B cell (primary cell): ENCODE data around the gene PTPRO. TPM values are rescaled to one million over a fixed set of nuclear protein-coding genes. Genes with fewer than 3 reads are reported as not detected.

Source experiments
- ATAC-seq: fragments of 200-7000 bp; cut with Tn5 transposase; one replicate; pipeline ENCODE4 v1.10.0; 2021; ENCODE audit warnings: low read depth, mild to moderate bottlenecking, moderate number of reproducible peaks, moderate library complexity
- CTCF ChIA-PET: fragments of 350-600 bp; sonication (Branson Sonifier 250); formaldehyde crosslinking; loops from one replicate; lab custom pipeline; 2021; ENCODE audit warnings: antibody characterized with exemption, inconsistent platforms; lab: Charles Lee
- POLR2A ChIA-PET: fragments of 350-600 bp; sonication (Branson Sonifier 250); formaldehyde crosslinking; loops from one replicate; lab custom pipeline; 2021; ENCODE audit warnings: antibody characterized with exemption; lab: Charles Lee
- DNase-seq: peaks from one replicate; pipeline ENCODE4 v3.0.0; 2013
- H2AFZ ChIP-seq: 2 replicates; pipeline ENCODE4 v1.6.1; 2012; ENCODE audit warnings: mild to moderate bottlenecking, low read depth, low read length; ENCODE audit not compliant: insufficient read depth, poor library complexity, severe bottlenecking
- H3K27ac ChIP-seq, 2 donors: 1 replicate in 1 of 2; 2 replicates in 1 of 2; pipeline ENCODE4 v1.5.1; 2012 to 2013; ENCODE audit warnings: low read length in 2 of 2, mild to moderate bottlenecking in 2 of 2, moderate library complexity in 1 of 2
- H3K27me3 ChIP-seq, 4 experiments: fragments of 200-600 bp in 1 of 4; sonication (generic) in 1 of 4; replicated peaks in 1 of 4; 1 replicate in 2 of 4; 2 replicates in 2 of 4; pipeline versions ENCODE4 v1.6.1 to v1.7.0; 2013 to 2016; ENCODE audit warnings: low read length in 3 of 4, mild to moderate bottlenecking in 2 of 4, mixed read lengths in 1 of 4, moderate library complexity in 1 of 4; ENCODE audit not compliant: insufficient read depth in 4 of 4, control insufficient read depth in 3 of 4; ENCODE audit errors: control extremely low read depth in 1 of 4
- H3K36me3 ChIP-seq, 2 experiments: replicated peaks in 1 of 2; 1 replicate in 1 of 2; 2 replicates in 1 of 2; pipeline versions ENCODE4 v1.6.1 to v1.7.1; 2013; ENCODE audit warnings: low read length in 1 of 2; ENCODE audit not compliant: insufficient read depth in 2 of 2, control insufficient read depth in 1 of 2; ENCODE audit errors: control extremely low read depth in 1 of 2, extremely low read depth in 1 of 2
- H3K4me1 ChIP-seq, 2 donors: fragments of 200-600 bp in 1 of 2; sonication (generic) in 1 of 2; 1 replicate in 1 of 2; 2 replicates in 1 of 2; pipeline versions ENCODE4 v1.5.1 to v1.6.1; 2013 to 2017; ENCODE audit warnings: low read length in 2 of 2; ENCODE audit not compliant: control insufficient read depth in 2 of 2, insufficient read depth in 2 of 2
- H3K4me2 ChIP-seq: replicated peaks from 2 replicates; pipeline ENCODE3; 2012; ENCODE audit warnings: mild to moderate bottlenecking, low read depth, low read length; ENCODE audit not compliant: poor library complexity, severe bottlenecking
- H3K4me3 ChIP-seq, 5 experiments: fragments of 200-600 bp in 1 of 5; sonication (generic) in 1 of 5; 1 replicate in 3 of 5; 2 replicates in 2 of 5; pipeline versions ENCODE4 v1.5.1 to v1.7.0; 2011 to 2016; ENCODE audit warnings: low read length in 4 of 5, mild to moderate bottlenecking in 4 of 5, low read depth in 2 of 5, control low read depth in 1 of 5, moderate library complexity in 1 of 5; ENCODE audit not compliant: insufficient read depth in 1 of 5; ENCODE audit errors: control extremely low read depth in 1 of 5, extremely low read depth in 1 of 5
- H3K79me2 ChIP-seq: fragments of 200-600 bp; sonication (generic); one replicate; pipeline ENCODE4 v1.6.0; 2016; ENCODE audit warnings: low read length; ENCODE audit not compliant: control insufficient read depth, insufficient read depth
- H3K9ac ChIP-seq: fragments of 200-600 bp; sonication (generic); 2 replicates; pipeline ENCODE4 v1.6.1; 2017; ENCODE audit warnings: mild to moderate bottlenecking, low read length, moderate library complexity
- H3K9me3 ChIP-seq, 3 donors: one replicate each; pipeline versions ENCODE4 v1.6.1 to v1.7.1; 2013; ENCODE audit warnings: low read length in 2 of 3; ENCODE audit not compliant: control insufficient read depth in 2 of 3, insufficient read depth in 1 of 3; ENCODE audit errors: control extremely low read depth in 1 of 3
- H4K20me1 ChIP-seq: 2 replicates; pipeline ENCODE4 v1.6.0; 2012; ENCODE audit warnings: mild to moderate bottlenecking, low read length; ENCODE audit not compliant: insufficient read depth, control insufficient read depth, poor library complexity, severe bottlenecking
- H3K27ac Mint-ChIP-seq: one replicate; pipeline ENCODE4 v1.8.0; 2021; ENCODE audit warnings: mixed read lengths
- H3K27me3 Mint-ChIP-seq: one replicate; pipeline ENCODE4 v1.8.0; 2021; ENCODE audit warnings: mixed read lengths
- H3K4me1 Mint-ChIP-seq: one replicate; pipeline ENCODE4 v1.8.0; 2021; ENCODE audit warnings: mixed read lengths
- H3K4me3 Mint-ChIP-seq: one replicate; pipeline ENCODE4 v1.8.0; 2021; ENCODE audit warnings: mixed read lengths
- H3K9me3 Mint-ChIP-seq: one replicate; pipeline ENCODE4 v1.8.0; 2022; ENCODE audit warnings: mixed read lengths; ENCODE audit not compliant: insufficient read depth
- EZH2 ChIP-seq: IDR thresholded peaks from 2 replicates; pipeline ENCODE4 v1.6.1; 2012; ENCODE audit warnings: borderline replicate concordance, low read depth, mild to moderate bottlenecking, moderate library complexity, low read length; ENCODE audit not compliant: insufficient read depth, poor library complexity, severe bottlenecking
- WGBS: methylation state at CpG from one replicate; pipeline ENCODE4 v1.1.5; 2013; ENCODE audit warnings: missing lambda C conversion rate; ENCODE audit not compliant: insufficient coverage; 5-methylcytosine and 5-hydroxymethylcytosine counted together
- intact Hi-C: fragments of 100-400 bp; cut with micrococcal nuclease; formaldehyde crosslinking; loops from one replicate; pipeline ENCODE4 v1.10.0; 2022
- polyA plus RNA-seq: library from polyadenylated mRNA; depleted of rRNA; stranded (reverse); fragments of >200 nt; gene quantifications from 2 replicates; pipeline ENCODE4 v1.2.3, GENCODE V29; 2012
- total RNA-seq, 2 donors: library from RNA; stranded (reverse); fragments of 120-200 nt in 1 of 2; gene quantifications; 1 replicate in 1 of 2; 2 replicates in 1 of 2; pipeline versions ENCODE4 v1.2.3 to v1.2.4, GENCODE V29; 2013 to 2022
- TF ChIP-seq, protein P1 (sequence below): fragments of 200-600 bp; IDR thresholded peaks from one replicate; pipeline ENCODE4 v1.8.0; 2022; ENCODE audit warnings: antibody characterized with exemption, mild to moderate bottlenecking

Gene PTPRO
- total and polyA plus RNA-seq, 2 donors (not counting 1 experiment from before 2014, with no cell fraction given), result 23.1 to 23.6 TPM

DNA sequence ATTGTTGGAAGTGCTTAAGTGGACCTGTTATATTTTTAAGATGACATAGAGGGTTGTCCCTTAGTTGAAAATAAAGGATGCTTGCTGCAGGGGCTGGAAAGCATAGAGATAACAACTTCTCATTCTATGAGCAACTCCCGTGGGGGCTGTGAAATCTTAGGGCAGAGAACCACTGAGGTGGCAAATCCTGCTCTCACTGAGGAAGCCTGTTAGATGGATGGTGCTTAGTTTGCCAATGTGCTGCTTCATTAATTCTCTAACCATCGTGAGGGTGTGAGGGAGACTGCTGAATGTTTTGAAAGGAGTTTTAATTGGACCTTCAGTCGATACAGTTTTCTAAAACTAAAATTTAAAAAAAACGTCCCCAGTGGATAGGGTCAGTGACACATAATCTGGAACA lies 46.5 kb downstream of the PTPRO start:
- WGBS, result no CpG with 5 or more reads among the region's 4 CpGs
- POLR2A ChIA-PET, result no interaction called here

DNA sequence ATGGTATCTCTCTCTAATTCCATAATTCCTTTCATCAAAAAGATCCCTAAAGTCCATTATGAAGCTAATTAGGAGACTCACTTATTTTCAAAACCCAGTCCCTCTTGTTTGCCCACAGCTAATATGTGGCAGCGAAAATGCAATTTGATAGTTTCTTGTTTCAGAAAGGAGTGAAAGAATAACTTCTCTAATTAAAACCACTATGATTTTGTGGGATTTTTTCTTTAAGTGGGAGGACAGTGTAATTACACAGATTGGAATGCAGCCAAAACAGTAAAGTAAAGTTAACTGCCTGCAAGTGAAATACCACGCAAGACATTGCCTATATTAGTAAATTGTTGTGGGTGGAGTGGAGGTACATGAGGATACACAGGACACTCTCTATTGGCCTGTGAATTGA lies 50.0 kb downstream of the PTPRO start:
- ATAC-seq (no peak), DNase-seq (no peak)
- Histone ChIP-seq H3K4me1 (no peaks in the 10 kb centered on the region), H3K4me3 (no peak overlapping the region), H3K27ac (no peak overlapping the region), H2AFZ (no peak overlapping the region), H3K79me2 (no peaks in the 10 kb centered on the region), H3K27me3 (no peaks in the 10 kb centered on the region), H4K20me1 (no peaks in the 10 kb centered on the region), H3K9me3 (peaks cover 0 to 10% (median 4%) of the 10 kb centered on the region in 3 donors), H3K36me3 (no peaks in the 10 kb centered on the region), H3K4me2 (no peak overlapping the region), H3K9ac (no peak overlapping the region)
- TF ChIP-seq, protein P1, sequence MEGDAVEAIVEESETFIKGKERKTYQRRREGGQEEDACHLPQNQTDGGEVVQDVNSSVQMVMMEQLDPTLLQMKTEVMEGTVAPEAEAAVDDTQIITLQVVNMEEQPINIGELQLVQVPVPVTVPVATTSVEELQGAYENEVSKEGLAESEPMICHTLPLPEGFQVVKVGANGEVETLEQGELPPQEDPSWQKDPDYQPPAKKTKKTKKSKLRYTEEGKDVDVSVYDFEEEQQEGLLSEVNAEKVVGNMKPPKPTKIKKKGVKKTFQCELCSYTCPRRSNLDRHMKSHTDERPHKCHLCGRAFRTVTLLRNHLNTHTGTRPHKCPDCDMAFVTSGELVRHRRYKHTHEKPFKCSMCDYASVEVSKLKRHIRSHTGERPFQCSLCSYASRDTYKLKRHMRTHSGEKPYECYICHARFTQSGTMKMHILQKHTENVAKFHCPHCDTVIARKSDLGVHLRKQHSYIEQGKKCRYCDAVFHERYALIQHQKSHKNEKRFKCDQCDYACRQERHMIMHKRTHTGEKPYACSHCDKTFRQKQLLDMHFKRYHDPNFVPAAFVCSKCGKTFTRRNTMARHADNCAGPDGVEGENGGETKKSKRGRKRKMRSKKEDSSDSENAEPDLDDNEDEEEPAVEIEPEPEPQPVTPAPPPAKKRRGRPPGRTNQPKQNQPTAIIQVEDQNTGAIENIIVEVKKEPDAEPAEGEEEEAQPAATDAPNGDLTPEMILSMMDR, result no peak
- no peak for TF ChIP-seq EZH2
- Mint-ChIP-seq H3K4me1 (no peaks in the 10 kb centered on the region), H3K4me3 (no peak overlapping the region), H3K27ac (no peak overlapping the region), H3K27me3 (no peaks in the 10 kb centered on the region), H3K9me3 (peaks cover 8% of the 10 kb centered on the region)
- CTCF ChIA-PET, result no interaction called here
- POLR2A ChIA-PET, result no interaction called here
- intact Hi-C loops, result no loop called here
- WGBS, result no CpG with 5 or more reads among the region's 2 CpGs

More for the DNA sequence above, 46.5 kb downstream of the PTPRO start:
- Histone ChIP-seq H3K4me1 (no peaks in the 10 kb centered on the region), H3K9me3 (no peaks in the 10 kb centered on the region), H3K27ac (no peak overlapping the region), H3K4me2 (no peak overlapping the region), H2AFZ (no peak overlapping the region), H3K36me3 (no peaks in the 10 kb centered on the region), H4K20me1 (no peaks in the 10 kb centered on the region), H3K79me2 (no peaks in the 10 kb centered on the region), H3K9ac (no peak overlapping the region), H3K4me3 (no peak overlapping the region), H3K27me3 (no peaks in the 10 kb centered on the region)
- no peak for TF ChIP-seq EZH2
- TF ChIP-seq, protein P1, result no peak
- Mint-ChIP-seq H3K27me3 (no peaks in the 10 kb centered on the region), H3K9me3 (no peaks in the 10 kb centered on the region), H3K4me3 (no peak overlapping the region), H3K4me1 (no peaks in the 10 kb centered on the region), H3K27ac (no peak overlapping the region)
- DNase-seq, result no peak
- CTCF ChIA-PET, result no interaction called here
- intact Hi-C loops, result no loop called here
- no peak for ATAC-seq
